Stimulated activated CD8-positive, alpha-beta memory T cell treated with anti-CD3 and anti-CD28 coated beads, Interleukin-7, amount 100 ng/mL, for 48 hours (primary cell): ENCODE measurements around the gene RCOR3.
"Not testable (repeated sequence)": the region's sequence is repeated elsewhere in the genome, so short reads cannot be mapped to it uniquely, and the experiment has no call there.

Experiments
- DNase-seq, 2 donors: peaks; one replicate each; pipeline ENCODE4 v3.0.0-alpha.2; 2020; ENCODE audit warnings: low read depth in 1 of 2; ENCODE audit errors: extremely low read depth in 1 of 2

RCOR3 gene

DNA sequence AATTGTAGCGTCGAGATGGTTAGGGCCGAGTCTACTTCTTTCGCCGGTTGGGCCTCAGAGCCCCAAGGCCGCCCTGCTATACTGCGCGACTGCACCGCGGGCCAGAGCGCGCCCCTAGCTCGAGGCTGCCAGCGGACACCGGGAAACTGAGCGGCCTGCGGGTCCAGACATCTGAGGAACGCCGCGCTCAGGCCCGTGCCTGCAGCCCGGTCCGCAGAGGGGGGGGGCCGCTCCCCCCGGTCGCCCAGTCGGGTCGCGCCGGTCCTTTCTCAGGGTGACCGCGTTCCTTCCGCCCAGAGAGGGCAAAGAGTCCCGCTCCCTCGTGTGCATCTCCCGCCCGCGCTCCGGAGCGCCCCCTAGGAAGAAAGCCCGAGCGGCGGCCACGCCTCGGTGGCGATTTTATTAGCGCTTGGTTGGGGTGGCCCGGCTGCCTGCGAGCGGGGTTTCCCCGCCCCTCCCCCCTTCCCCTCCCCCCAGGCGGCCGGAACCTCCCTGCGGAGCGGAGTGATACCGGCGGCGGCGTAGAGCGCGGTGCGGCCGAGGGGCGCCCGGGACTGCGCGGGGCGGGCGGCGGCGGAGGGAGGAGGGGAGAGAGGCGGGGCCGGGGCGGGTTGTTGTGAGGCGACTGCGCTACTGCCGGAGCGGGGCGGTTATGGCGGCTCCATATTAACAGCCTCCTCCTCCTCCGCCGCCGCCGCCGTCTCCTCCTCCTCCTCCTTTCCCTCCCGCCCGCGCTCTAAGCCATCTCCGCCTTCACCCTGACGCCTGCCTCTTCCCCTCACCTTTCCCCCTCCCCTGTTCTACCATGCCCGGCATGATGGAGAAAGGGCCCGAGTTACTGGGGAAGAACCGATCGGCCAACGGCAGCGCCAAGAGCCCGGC is at the start of gene RCOR3:
Gene RCOR3 (plus strand): TSS at position 611 of the 882 bp plus-strand sequence. CDS start 195 bp downstream, at position 806.
- DNase-seq: peak; percentile 86 to 90

DNA sequence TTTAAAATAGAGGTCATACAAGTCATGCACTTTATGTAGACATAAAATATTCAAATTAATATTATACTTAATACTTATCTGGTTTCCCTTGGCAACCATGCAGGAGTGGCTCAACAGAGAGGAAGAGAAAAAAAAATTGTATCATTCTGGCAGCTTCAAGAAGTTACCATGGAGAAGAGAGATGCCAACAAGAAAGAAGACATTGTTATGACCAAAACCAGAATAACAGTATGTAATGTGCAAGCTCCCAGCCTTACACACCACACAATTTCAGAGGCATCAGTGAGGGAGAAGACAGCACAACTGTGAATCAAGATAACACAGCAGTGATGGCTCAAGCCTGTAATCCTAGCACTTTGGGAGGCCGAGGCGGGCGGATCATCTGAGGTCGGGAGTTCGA is 49.1 kb upstream of the RCOR3 start:
- DNase-seq: no peak

GRCh38 chr1:211210965-211211364 is 48.2 kb upstream of the RCOR3 start:
- no peak for DNase-seq

GRCh38 chr1:211213702-211214101 is 45.5 kb upstream of the RCOR3 start:
- DNase-seq: no peak

- DNase-seq: no peak
These were observed 43.6 kb upstream of the RCOR3 start for GRCh38 chr1:211215577-211215976.

DNA sequence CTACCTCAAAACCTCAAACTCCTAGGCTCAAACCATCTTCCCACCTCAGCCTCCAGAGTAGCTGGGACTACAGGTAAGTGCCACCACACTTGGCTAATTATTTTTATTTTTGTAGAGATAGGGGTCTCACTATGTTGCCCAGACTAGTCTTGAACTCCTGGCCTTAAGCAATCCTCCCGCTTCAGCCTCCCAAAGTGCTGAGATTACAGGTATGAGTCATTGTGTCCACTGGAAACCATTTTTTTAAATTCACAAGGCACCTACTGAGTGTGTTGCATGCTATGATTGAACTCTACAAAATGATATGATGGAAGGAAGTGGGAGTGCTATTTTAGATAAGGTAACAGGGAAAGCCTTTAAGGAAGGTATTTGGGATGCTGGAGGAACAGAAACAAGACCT is 41.8 kb upstream of the RCOR3 start:
- DNase-seq: no peak

DNA sequence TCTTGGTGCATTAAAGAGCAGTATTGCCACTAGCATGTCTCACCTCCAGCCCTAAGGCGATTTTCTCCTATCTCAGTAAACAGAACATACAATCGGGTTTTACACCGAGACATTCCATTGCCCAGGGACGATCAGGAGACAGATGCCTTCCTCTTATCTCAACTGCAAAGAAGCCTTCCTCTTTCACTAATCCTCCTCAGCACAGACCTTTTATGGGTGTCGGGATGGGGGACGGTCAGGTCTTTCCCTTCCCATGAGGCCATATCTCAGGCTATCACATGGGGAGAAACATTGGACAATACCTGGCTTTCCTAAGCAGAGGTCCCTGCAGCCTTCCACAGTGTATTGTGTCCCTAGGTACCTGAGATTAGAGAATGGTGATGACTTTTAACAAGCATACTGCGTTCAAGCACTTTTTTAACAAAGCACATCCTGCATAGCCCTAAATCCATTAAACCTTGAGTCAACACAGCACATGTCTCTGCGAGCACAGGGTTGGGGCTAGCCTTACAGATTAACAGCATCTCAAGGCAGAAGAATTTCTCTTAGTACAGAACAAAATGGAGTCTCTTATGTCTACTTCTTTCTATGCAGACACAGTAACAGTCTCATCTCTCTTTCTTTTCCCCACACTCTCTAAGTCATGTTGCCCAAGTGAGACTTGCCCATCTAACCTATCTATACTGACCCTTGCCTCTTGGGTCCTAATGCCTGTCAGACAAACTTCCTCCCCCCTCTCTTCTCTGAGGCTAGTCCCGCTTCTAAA is 36.5 kb upstream of the RCOR3 start:
- DNase-seq: not testable (repeated sequence)

DNA sequence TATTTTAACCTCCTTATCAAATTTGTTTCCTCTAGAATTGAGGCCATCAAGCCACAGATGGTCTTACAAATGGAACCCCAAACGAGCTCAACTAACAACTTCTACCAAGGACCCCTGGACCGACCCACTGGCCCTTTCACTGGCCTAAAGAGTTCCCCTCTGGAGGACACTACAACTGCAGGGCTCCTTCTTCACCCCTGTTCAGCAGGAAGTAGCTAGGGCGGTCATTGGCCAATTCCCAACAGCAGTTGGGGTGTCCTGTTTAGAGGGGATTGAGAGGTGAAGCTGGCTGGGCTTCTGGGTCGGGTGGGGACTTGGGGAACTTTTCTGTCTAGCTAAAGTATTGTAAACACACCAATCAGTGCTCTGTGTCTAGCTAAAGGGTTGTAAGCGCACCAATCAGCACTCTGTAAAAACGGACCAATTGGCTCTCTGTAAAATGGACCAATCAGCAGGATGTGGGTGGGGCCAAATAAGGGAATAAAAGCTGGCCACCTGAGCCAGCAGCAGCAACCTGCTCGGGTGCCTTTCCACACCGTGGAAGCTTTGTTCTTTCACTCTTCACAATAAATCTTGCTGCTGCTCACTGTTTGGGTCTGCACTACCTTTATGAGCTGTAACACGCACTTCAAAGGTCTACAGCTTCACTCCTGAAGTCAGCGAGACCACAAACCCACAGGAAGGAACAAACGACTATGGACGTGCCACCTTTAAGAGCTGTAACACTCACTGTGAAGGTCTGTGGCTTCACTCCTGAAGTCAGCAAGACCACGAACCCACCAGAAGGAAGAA is 30.4 kb upstream of the RCOR3 start:
- DNase-seq: peak; percentile 16 to 52

- DNase-seq: no peak
These were observed 29.8 kb upstream of the RCOR3 start for GRCh38 chr1:211229365-211229759.

- no peak for DNase-seq
These were observed 27.3 kb upstream of the RCOR3 start for GRCh38 chr1:211231873-211232272.

- no peak for DNase-seq
These were observed 22.4 kb upstream of the RCOR3 start for GRCh38 chr1:211236633-211237320.

DNA sequence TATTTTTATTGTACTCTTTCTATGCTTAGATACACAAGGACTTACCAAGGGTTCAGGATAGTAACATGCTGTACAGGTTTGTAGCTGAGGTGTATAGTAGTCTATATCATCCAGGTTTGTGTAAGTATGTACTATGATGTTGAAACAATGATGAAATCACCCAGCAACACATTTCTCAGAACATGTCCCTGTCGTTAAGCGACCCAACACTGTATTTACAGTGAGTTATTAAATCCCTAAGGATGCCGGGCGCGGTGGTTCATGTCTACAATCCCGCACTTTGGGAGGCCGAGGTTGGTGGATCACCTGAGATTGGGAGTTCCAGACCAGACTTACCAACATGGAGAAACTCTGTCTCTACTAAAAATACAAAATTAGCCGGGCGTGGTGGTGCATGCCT is 21.6 kb upstream of the RCOR3 start:
- no peak for DNase-seq

GRCh38 chr1:211240567-211240966 is 18.6 kb upstream of the RCOR3 start:
- not testable (repeated sequence) for DNase-seq

DNA sequence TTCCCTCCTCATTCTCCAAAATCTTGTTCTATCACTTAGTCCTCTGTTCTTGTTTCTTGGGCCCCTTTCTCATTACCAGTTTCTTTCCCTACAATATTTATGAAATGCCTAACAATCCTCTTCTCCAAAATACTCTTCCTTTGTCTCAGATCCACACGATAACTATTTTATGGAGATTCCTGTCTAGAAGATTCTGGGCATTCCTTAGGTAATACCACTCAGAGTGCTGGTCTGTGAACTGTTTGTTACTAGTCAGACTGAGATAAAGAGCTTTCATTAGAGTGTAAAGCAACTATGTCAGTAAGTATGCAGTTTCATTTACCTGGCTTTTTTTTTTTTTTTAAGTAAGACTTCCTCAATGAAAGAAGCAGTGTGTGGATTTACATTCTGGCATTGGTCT is 18.1 kb upstream of the RCOR3 start:
- no peak for DNase-seq

GRCh38 chr1:211243639-211244038 is 15.5 kb upstream of the RCOR3 start:
- not testable (repeated sequence) for DNase-seq

GRCh38 chr1:211246583-211246982 is 12.6 kb upstream of the RCOR3 start:
- DNase-seq: not testable (repeated sequence)

DNA sequence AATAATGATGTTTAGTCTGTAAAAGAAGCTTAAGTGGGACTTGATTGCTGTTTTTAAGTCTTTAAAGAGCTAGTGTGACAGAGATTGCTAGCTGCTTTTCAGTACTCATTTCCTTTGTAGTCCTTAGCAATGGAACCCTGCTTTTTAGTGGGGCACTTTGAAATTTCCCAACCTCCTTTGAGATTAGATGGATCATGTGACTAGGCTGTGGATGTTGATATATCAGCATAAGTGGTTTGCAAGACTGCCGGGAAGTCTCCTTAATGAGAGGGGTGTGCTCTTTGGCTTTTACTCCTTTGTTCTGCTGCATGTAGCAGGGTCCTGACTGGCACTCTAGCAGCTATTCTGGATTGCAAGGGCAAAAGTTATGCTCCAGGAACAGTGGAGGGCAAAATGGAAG is 11.2 kb upstream of the RCOR3 start:
- no peak for DNase-seq

GRCh38 chr1:211249611-211250010 is 9.6 kb upstream of the RCOR3 start:
- DNase-seq: not testable (repeated sequence)

DNA sequence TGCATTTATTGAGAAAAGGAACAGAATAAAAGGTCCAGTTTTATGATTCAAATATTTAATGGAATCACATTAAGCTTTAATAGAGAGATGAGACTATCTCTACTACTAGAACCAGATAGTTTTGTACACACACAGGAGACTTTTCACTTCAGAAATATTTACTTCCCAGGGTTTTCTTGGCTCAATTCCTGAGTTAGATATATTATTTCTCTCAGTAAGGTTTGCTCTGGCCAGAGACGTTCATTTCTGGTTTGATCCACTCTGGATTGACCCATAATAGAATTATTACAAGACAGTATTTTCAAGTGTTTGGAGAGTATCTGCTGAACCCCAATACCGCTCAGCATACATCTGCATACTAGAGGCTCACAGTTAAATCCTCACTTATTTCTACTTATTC is 1.3 kb upstream of the RCOR3 start:
- DNase-seq: no peak

- peak; percentile 36 to 53 for DNase-seq
These were observed 833 bp upstream of the RCOR3 start for GRCh38 chr1:211258310-211258755.
